Measurements from ENCODE around the gene PIP4K2B.
A peak's percentile ranks its signal among the peaks of the same experiment; 100 is the strongest.
"Not testable (repeated sequence)": the region's sequence is repeated elsewhere in the genome, so short reads cannot be mapped to it uniquely, and the experiment has no call there.

Gene PIP4K2B

GRCh38 chr17:38731526-38732294, 67.6 kb downstream of the PIP4K2B start:
- Mint-ChIP-seq H3K27me3 (no peaks in the 10 kb centered on the region), H3K36me3 (peaks cover 2% of the 10 kb centered on the region), H3K4me3 (peak overlapping the region; percentile 98), H3K27ac (peak overlapping the region; percentile 85), H3K9me3 (ENCODE audit: low read depth) (no peaks in the 10 kb centered on the region), H3K4me1 (ENCODE audit: low read depth) (peaks cover 73% of the 10 kb centered on the region)

DNA sequence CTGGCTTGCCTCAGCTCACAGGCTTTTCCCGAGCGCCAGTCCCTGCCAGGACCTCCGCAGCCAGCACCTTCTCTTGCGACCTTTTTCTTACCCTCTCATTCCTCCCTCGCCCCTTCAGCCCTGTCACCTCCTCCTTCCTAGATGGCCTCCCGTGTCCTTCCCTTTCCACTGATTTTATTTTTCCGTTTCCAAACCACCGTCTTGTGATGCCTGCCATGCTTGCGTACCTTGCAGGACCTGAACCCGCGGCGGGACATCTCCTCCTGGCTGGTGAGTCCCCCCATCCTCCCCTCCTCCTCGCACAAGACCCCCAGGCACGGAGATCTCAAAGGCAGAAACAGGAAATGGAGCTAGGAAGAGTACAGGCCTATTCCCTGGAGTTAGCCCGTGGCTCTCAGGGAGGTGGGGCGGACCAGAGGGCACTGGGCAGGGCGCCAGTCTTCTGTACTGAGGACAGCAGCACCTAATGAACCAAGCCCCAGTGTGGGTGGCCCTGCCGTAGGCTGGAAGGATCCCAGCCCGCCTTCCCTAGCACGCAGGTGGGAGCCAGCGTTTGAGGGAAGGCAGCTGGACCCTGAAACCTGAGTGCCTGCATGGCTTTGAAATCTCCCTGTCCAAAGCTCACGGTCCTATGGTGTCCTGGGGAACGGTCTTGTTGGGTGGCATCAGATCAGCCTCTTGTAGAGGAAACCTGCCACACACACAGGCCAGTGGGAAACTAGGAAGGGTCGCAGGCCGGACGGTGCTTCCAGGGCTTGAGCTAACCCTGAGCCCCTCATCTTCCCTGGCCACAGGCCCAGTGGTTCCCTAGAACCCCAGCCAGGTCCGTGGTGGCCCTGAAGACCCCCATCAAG, 68.6 kb downstream of the PIP4K2B start:
- no peaks in the 10 kb centered on the region for H3K27me3 Mint-ChIP-seq
- peak overlapping the region; percentile 94 for H3K27ac Mint-ChIP-seq
- H3K4me3 Mint-ChIP-seq = peak overlapping the region; percentile 98
- no peaks in the 10 kb centered on the region for H3K9me3 Mint-ChIP-seq (ENCODE audit: low read depth)
- peaks cover 78% of the 10 kb centered on the region for H3K4me1 Mint-ChIP-seq (ENCODE audit: low read depth)
- peaks cover 2% of the 10 kb centered on the region for H3K36me3 Mint-ChIP-seq

DNA sequence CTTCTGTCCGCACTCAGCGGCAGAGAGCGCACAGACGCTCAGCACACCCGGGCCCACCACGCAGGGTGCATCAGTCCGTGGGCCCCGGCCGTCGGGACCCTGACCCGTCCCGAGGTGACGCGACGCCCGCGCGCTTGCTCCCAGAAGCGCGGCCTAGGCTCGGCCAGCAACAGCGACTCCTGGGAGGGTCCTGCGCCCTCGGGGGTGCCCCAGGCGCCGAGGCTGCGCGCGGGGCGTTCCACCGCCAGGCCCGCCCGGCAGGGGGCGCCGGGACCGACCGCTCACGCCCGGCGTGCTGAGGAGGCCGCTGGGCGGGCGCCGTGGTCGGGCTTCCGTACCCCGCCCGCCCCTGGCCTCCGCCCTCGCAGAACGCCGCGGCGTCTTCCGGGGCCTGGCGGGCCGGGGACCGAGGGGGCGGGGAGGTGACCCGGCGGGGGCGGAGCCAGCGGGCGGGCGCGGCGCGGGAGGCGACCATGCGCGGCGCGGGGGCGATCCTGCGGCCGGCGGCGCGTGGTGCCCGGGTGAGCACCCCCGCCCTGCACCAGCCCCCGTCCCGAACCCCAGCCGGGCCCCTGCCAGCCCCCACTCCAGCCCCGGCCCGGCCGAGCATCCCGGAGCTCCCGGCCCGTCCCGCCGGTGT, 69.3 kb downstream of the PIP4K2B start, which contains the start of gene CISD3:
Gene CISD3 (plus strand): TSS at position 456 of the 640 bp plus-strand sequence. CDS start 18 bp downstream, at position 474.
- peak within 1 kb of the TSS; percentile 98 for H3K4me3 Mint-ChIP-seq
- H3K9me3 Mint-ChIP-seq (ENCODE audit: low read depth) = no peaks in the 10 kb centered on the region
- H3K4me1 Mint-ChIP-seq (ENCODE audit: low read depth) = peaks cover 79% of the 10 kb centered on the region
- H3K27ac Mint-ChIP-seq = peak within 1 kb of the TSS; percentile 96
- H3K36me3 Mint-ChIP-seq = peaks cover 2% of the 10 kb centered on the region
- no peaks in the 10 kb centered on the region for H3K27me3 Mint-ChIP-seq

GRCh38 chr17:38729368-38729885, 69.9 kb downstream of the PIP4K2B start:
- Mint-ChIP-seq H3K4me1 (ENCODE audit: low read depth) (peaks cover 77% of the 10 kb centered on the region), H3K36me3 (peaks cover 2% of the 10 kb centered on the region), H3K27me3 (no peaks in the 10 kb centered on the region), H3K27ac (peak overlapping the region; percentile 96), H3K9me3 (ENCODE audit: low read depth) (no peaks in the 10 kb centered on the region), H3K4me3 (peak overlapping the region; percentile 74)

DNA sequence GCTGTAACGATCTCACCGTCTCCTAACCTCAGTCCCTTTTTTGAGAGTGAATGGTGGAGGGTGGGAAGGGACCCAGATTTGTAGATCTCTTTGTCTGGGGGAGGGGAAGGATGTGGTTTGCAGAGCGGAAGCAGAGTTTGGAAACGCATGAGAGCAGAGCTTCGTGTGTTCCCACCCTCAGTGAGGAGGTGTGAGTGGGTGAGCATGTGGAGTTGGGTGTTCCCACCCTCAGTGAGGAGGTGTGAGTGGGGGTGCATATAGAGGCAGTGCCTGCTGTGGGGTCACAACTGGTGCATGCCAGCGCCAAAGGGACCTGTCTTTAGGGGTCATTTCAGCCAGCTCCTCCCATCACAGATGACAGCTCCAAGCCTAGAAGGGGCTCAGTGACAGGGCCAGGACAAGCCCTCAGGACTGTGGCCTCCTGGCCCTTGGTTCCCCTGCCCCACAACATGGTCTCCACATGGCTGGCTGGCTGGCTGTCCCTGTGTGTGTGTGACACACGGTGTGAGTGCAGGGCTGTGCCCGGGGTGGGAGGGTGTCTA, 71.0 kb downstream of the PIP4K2B start:
- H3K4me3 Mint-ChIP-seq = peak overlapping the region; percentile 76

GRCh38 chr17:38727736-38728135, 71.6 kb downstream of the PIP4K2B start:
- no peaks in the 10 kb centered on the region for H3K27me3 Mint-ChIP-seq
- H3K9me3 Mint-ChIP-seq (ENCODE audit: low read depth) = no peaks in the 10 kb centered on the region
- H3K4me3 Mint-ChIP-seq = peak overlapping the region; percentile 76
- H3K36me3 Mint-ChIP-seq = peaks cover 2% of the 10 kb centered on the region
- peaks cover 71% of the 10 kb centered on the region for H3K4me1 Mint-ChIP-seq (ENCODE audit: low read depth)
- H3K27ac Mint-ChIP-seq = peak overlapping the region; percentile 96

More for the DNA sequence above, 71.0 kb downstream of the PIP4K2B start:
- H3K27me3 Mint-ChIP-seq = no peaks in the 10 kb centered on the region
- peak overlapping the region; percentile 96 for H3K27ac Mint-ChIP-seq
- peaks cover 73% of the 10 kb centered on the region for H3K4me1 Mint-ChIP-seq (ENCODE audit: low read depth)
- H3K9me3 Mint-ChIP-seq (ENCODE audit: low read depth) = no peaks in the 10 kb centered on the region
- peaks cover 2% of the 10 kb centered on the region for H3K36me3 Mint-ChIP-seq

GRCh38 chr17:38726145-38726544, 73.2 kb downstream of the PIP4K2B start:
- not testable (repeated sequence) for H3K9me3 Mint-ChIP-seq (ENCODE audit: low read depth); H3K36me3 Mint-ChIP-seq; H3K4me3 Mint-ChIP-seq; H3K27me3 Mint-ChIP-seq
- peak overlapping the region; percentile 64 for H3K27ac Mint-ChIP-seq
- H3K4me1 Mint-ChIP-seq (ENCODE audit: low read depth) = peaks cover 60% of the 10 kb centered on the region

DNA sequence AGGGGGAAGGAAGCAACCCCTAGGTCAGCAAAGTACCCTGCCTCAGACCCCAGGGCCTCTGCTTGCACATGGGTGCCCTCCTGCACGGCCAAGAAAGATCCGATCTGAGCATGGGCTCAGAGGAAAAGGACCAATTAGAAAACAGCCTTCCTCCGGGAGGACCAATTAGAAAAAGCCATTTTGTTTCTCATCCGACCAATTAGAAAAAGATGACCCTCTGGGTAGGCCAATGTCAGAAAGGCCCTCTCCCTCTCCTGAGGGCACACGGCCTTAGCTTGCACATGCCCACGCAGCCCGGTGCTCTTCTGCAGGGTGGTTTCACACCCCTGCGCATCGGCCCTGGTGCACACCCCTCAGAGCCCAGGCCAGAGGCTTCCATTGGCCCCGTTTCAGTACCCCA, 74.3 kb downstream of the PIP4K2B start:
- peaks cover 2% of the 10 kb centered on the region for H3K36me3 Mint-ChIP-seq
- H3K4me1 Mint-ChIP-seq (ENCODE audit: low read depth) = peaks cover 60% of the 10 kb centered on the region

GRCh38 chr17:38724337-38724988, 74.9 kb downstream of the PIP4K2B start:
- Mint-ChIP-seq H3K27ac (no peak overlapping the region), H3K4me3 (no peak overlapping the region), H3K4me1 (ENCODE audit: low read depth) (peaks cover 58% of the 10 kb centered on the region), H3K36me3 (peaks cover 2% of the 10 kb centered on the region), H3K9me3 (ENCODE audit: low read depth) (no peaks in the 10 kb centered on the region), H3K27me3 (no peaks in the 10 kb centered on the region)

More for the DNA sequence above, 74.3 kb downstream of the PIP4K2B start:
- Mint-ChIP-seq H3K27ac (no peak overlapping the region), H3K27me3 (no peaks in the 10 kb centered on the region), H3K9me3 (ENCODE audit: low read depth) (no peaks in the 10 kb centered on the region), H3K4me3 (no peak overlapping the region)

GRCh38 chr17:38721802-38722201, 77.6 kb downstream of the PIP4K2B start:
- Mint-ChIP-seq H3K27me3 (no peaks in the 10 kb centered on the region), H3K9me3 (ENCODE audit: low read depth) (no peaks in the 10 kb centered on the region), H3K4me3 (no peak overlapping the region), H3K36me3 (peaks cover 5% of the 10 kb centered on the region), H3K27ac (no peak overlapping the region), H3K4me1 (ENCODE audit: low read depth) (peaks cover 45% of the 10 kb centered on the region)

DNA sequence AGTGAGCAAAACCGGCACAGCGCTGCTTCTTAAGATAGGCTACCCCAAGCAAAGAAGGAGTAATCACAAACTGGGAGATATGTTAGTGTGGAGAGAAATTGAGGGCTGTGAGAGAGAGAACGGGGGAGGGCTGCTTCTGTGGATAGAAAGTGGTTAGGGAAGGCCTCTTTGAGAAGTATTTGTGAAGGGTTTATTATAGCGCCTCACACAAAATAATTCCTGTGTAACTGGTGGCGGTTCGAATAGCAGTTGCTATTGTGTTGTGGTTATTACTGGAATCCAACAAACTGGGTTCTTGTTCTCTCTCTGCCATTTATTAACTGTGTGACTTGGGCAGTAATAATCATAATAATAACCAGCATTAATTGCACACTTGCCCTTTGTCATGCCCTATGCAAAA, 78.4 kb downstream of the PIP4K2B start:
- Mint-ChIP-seq H3K9me3 (ENCODE audit: low read depth) (no peaks in the 10 kb centered on the region), H3K36me3 (peaks cover 5% of the 10 kb centered on the region), H3K27ac (peak overlapping the region; percentile 64), H3K27me3 (no peaks in the 10 kb centered on the region), H3K4me3 (no peak overlapping the region), H3K4me1 (ENCODE audit: low read depth) (peaks cover 42% of the 10 kb centered on the region)

DNA sequence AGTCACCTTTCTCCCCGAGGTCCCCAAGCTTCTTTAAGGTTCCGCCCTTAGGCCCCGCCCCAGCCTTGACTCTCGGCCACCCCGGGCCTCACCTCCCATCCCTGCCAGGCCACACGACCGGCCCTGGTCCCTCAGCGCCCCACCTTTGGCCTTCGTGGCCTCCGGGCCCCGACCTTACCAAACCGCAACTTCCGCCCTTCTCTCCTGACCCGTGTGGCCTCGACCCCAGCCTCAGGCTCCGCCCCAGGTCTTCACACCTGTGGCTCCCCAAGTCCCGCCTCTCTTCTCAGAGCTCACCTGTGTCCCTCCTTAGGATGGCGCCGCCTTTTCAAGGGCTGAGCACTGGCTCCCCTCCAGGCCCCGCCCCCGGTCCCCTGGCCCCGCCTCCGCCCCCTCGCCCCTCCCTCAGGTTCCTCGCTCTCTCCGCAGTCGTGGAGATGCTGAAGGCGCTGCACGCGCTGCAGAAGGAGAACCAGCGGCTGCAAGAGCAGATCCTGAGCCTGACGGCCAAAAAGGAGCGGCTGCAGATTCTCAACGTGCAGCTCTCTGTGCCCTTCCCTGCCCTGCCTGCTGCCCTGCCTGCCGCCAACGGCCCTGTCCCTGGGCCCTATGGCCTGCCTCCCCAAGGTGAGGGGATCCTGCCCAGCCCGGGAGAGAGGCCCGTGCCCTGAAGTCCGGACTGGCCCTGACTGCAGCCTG, 79.3 kb downstream of the PIP4K2B start:
- Mint-ChIP-seq H3K27me3 (no peaks in the 10 kb centered on the region), H3K9me3 (ENCODE audit: low read depth) (no peaks in the 10 kb centered on the region), H3K27ac (no peak overlapping the region), H3K36me3 (peaks cover 5% of the 10 kb centered on the region), H3K4me3 (no peak overlapping the region), H3K4me1 (ENCODE audit: low read depth) (peaks cover 44% of the 10 kb centered on the region)

GRCh38 chr17:38719289-38719942, 79.9 kb downstream of the PIP4K2B start:
- Mint-ChIP-seq H3K27ac (no peak overlapping the region), H3K4me3 (no peak overlapping the region), H3K36me3 (peaks cover 7% of the 10 kb centered on the region), H3K9me3 (ENCODE audit: low read depth) (no peaks in the 10 kb centered on the region), H3K4me1 (ENCODE audit: low read depth) (peaks cover 44% of the 10 kb centered on the region), H3K27me3 (no peaks in the 10 kb centered on the region)

All from activated naive CD8-positive, alpha-beta T cell (primary cell).